K562 (cell line): ENCODE results near the gene FSHR. TPM values are rescaled to one million over a fixed set of nuclear protein-coding genes. Genes with fewer than 3 reads are reported as not detected.

Source experiments
- ATAC-seq: fragments of 200-7000 bp; cut with Tn5 transposase; 3 replicates; pipeline ENCODE4 v1.9.1; 2020; ENCODE audit warnings: moderate library complexity
- BruUV-seq: library from RNA; stranded (reverse); fragments of 400-500 nt; replicated peaks from 2 replicates; lab custom pipeline; 2021; lab: Mats Ljungman, UMichigan
- CTCF ChIA-PET: fragments of 300-600 bp; formaldehyde crosslinking; extraction: SDS; loops from one replicate; lab custom pipeline; 2021; ENCODE audit warnings: low intra/inter-chr PET ratio; lab: Yijun Ruan, JAX
- POLR2A ChIA-PET: fragments of 300-600, 350-650 bp; sonication (Branson Sonifier 250); formaldehyde crosslinking; extraction: SDS; loops from one replicate; lab custom pipeline; 2021; ENCODE audit warnings: antibody characterized with exemption, inconsistent platforms; lab: Yijun Ruan, JAX
- DNase-seq, 4 experiments: peaks; one replicate each; pipeline versions ENCODE4 v3.0.0 to v3.0.0-alpha.2; 2011 to 2018; ENCODE audit warnings: low spot score in 3 of 4, mixed read lengths in 3 of 4; ENCODE audit errors: extremely low read depth in 1 of 4
- FAIRE-seq: peaks from 2 replicates; lab custom pipeline; 2011; peaks lifted over from hg19 to GRCh38; lab: Jason Lieb, UNC
- H2AFZ ChIP-seq: 2 replicates; pipeline ENCODE4 v1.6.0; 2011; ENCODE audit warnings: low read depth, low read length, control low read depth, inconsistent platforms
- H3K27ac ChIP-seq: fragments of 200-600 bp; 3 replicates; pipeline ENCODE4 v1.8.0; 2011; ENCODE audit warnings: low read depth, mild to moderate bottlenecking, control low read depth, inconsistent platforms, low read length, moderate library complexity, mixed read lengths; ENCODE audit errors: extremely low read depth
- H3K27me3 ChIP-seq, 2 experiments: fragments of 300-600 bp in 1 of 2; 2 replicates in 1 of 2; 3 replicates in 1 of 2; pipeline versions ENCODE4 v1.6.0 to v1.8.0; 2011; ENCODE audit warnings: inconsistent platforms in 2 of 2, low read length in 2 of 2, mild to moderate bottlenecking in 1 of 2, mixed read lengths in 1 of 2, moderate library complexity in 1 of 2; ENCODE audit not compliant: control insufficient read depth in 2 of 2, insufficient read depth in 2 of 2
- H3K36me3 ChIP-seq: fragments of 300-600 bp; 3 replicates; pipeline ENCODE4 v1.8.0; 2011; ENCODE audit warnings: mild to moderate bottlenecking, low read length, inconsistent platforms; ENCODE audit not compliant: control insufficient read depth, insufficient read depth
- H3K4me1 ChIP-seq, 2 experiments: fragments of 200-600 bp in 1 of 2; replicated peaks in 1 of 2; 2 replicates in 1 of 2; 3 replicates in 1 of 2; pipeline versions ENCODE4 v1.5.1 to v1.8.0; 2011; ENCODE audit warnings: inconsistent platforms in 2 of 2, low read length in 2 of 2, mild to moderate bottlenecking in 1 of 2, mixed read lengths in 1 of 2, moderate library complexity in 1 of 2; ENCODE audit not compliant: control insufficient read depth in 2 of 2, insufficient read depth in 2 of 2
- H3K4me2 ChIP-seq: 2 replicates; pipeline ENCODE4 v1.6.1; 2011; ENCODE audit warnings: low read length, control low read depth, inconsistent platforms, mixed read lengths; ENCODE audit not compliant: insufficient read depth
- H3K4me3 ChIP-seq: fragments of 200-600 bp; sonication (generic), shearing (Covaris generic); 2 replicates; pipeline ENCODE4 v1.5.1; 2016; ENCODE audit warnings: control low read depth, inconsistent platforms
- H3K79me2 ChIP-seq: fragments of 200-600 bp; 3 replicates; pipeline ENCODE4 v1.8.0; 2011; ENCODE audit warnings: low read length, inconsistent platforms; ENCODE audit not compliant: control insufficient read depth, insufficient read depth
- H3K9ac ChIP-seq, 2 experiments: 2 replicates each; pipeline versions ENCODE4 v1.6.0 to v1.6.1; 2011; ENCODE audit warnings: low read depth in 2 of 2, low read length in 2 of 2, control low read depth in 1 of 2, inconsistent platforms in 1 of 2, mild to moderate bottlenecking in 1 of 2, mixed read lengths in 1 of 2; ENCODE audit not compliant: insufficient read depth in 1 of 2
- H3K9me1 ChIP-seq: one replicate; pipeline ENCODE4 v1.6.0; 2011; ENCODE audit warnings: inconsistent platforms, mild to moderate bottlenecking, low read length, moderate library complexity; ENCODE audit not compliant: control insufficient read depth, insufficient read depth
- H3K9me3 ChIP-seq: replicated peaks from 2 replicates; pipeline ENCODE4 v1.5.1; 2011; ENCODE audit warnings: low read depth, low read length, inconsistent platforms; ENCODE audit not compliant: control insufficient read depth, insufficient read depth
- H4K20me1 ChIP-seq: replicated peaks from 2 replicates; pipeline ENCODE4 v1.6.1; 2011; ENCODE audit warnings: low read length, inconsistent platforms, mixed read lengths; ENCODE audit not compliant: control insufficient read depth, insufficient read depth
- DIDO1 ChIP-seq: fragments of 450-650 bp; IDR thresholded peaks from 2 replicates; pipeline ENCODE4 v1.6.1; 2016; ENCODE audit warnings: low read depth, missing biosample characterization, missing genetic modification characterization
- ELF4 ChIP-seq: fragments of 450-650 bp; formaldehyde crosslinking; IDR thresholded peaks from 2 replicates; pipeline ENCODE4 v1.4.0; 2022; ENCODE audit warnings: missing genetic modification characterization
- HES1 ChIP-seq: fragments of 450-650 bp; IDR thresholded peaks from 2 replicates; pipeline ENCODE4 v1.6.1; 2016; ENCODE audit warnings: low read depth, mild to moderate bottlenecking, moderate library complexity
- JUN ChIP-seq, 2 experiments: sonication (generic) in 1 of 2; formaldehyde crosslinking in 1 of 2; IDR thresholded peaks; 2 replicates each; pipeline versions ENCODE4 v1.6.1 to v1.8.0; 2012 to 2022; ENCODE audit warnings: borderline replicate concordance in 2 of 2, mild to moderate bottlenecking in 2 of 2, improper control_type of control experiment in 1 of 2, low read depth in 1 of 2, low read length in 1 of 2, missing genetic modification reagents in 1 of 2
- MCM2 ChIP-seq: fragments of 450-650 bp; IDR thresholded peaks from 2 replicates; pipeline ENCODE4 v1.6.1; 2017; ENCODE audit warnings: low read depth, mild to moderate bottlenecking
- MTA1 ChIP-seq: fragments of 450-650 bp; IDR thresholded peaks from 2 replicates; pipeline ENCODE4 v1.6.1; 2017; ENCODE audit warnings: borderline replicate concordance
- NFRKB ChIP-seq: fragments of 450-650 bp; IDR thresholded peaks from 2 replicates; pipeline ENCODE4 v1.6.1; 2016; ENCODE audit warnings: low read depth
- NR3C1 ChIP-seq: sonication (generic); formaldehyde crosslinking; IDR thresholded peaks from 2 replicates; pipeline ENCODE4 v1.8.1; 2022; ENCODE audit warnings: missing genetic modification reagents
- POLR2H ChIP-seq: IDR thresholded peaks from 2 replicates; pipeline ENCODE4 v1.6.1; 2016; ENCODE audit warnings: missing genetic modification characterization, low read depth, mild to moderate bottlenecking, control low read depth, missing compliant biosample characterization, moderate library complexity
- TAF9B ChIP-seq: fragments of 450-650 bp; IDR thresholded peaks from 2 replicates; pipeline ENCODE4 v1.6.1; 2018; ENCODE audit warnings: mild to moderate bottlenecking; ENCODE audit not compliant: partially characterized antibody
- THAP12 ChIP-seq: fragments of 250-450 bp; sonication (Bioruptor Pico); IDR thresholded peaks from 2 replicates; pipeline ENCODE4 v1.9.0; 2021; ENCODE audit warnings: mild to moderate bottlenecking, inconsistent platforms
- YY1 ChIP-seq, 3 experiments: IDR thresholded peaks; 2 replicates each; pipeline ENCODE4 v1.6.1; 2011; ENCODE audit warnings: low read length in 2 of 3, mild to moderate bottlenecking in 2 of 3, moderate library complexity in 2 of 3, borderline replicate concordance in 1 of 3, control low read depth in 1 of 3, low read depth in 1 of 3; ENCODE audit not compliant: insufficient read depth in 3 of 3, insufficient replicate concordance in 2 of 3, control insufficient read depth in 1 of 3, insufficient read length in 1 of 3; ENCODE audit errors: extremely low read depth in 1 of 3
- WGBS: fragments of 100-300 bp; shearing (Covaris generic); methylation state at CpG from one replicate; pipeline ENCODE4 v1.1.6; 2016; ENCODE audit warnings: low coverage, mixed read lengths; ENCODE audit not compliant: insufficient coverage; ENCODE audit errors: missing lambda C conversion rate; 5-methylcytosine and 5-hydroxymethylcytosine counted together
- in situ Hi-C: fragments of 300-500 bp; cut with MboI; formaldehyde crosslinking; loops from 4 replicates; pipeline ENCODE4 v1.15.0; 2018; ENCODE audit warnings: inconsistent platforms, mixed read lengths
- intact Hi-C: fragments of 100-400 bp; cut with micrococcal nuclease; formaldehyde crosslinking; loops from 2 replicates; pipeline ENCODE4 v1.14.2; 2022
- polyA plus RNA-seq, 8 experiments: library from polyadenylated mRNA; depleted of rRNA in 4 of 8; stranded (reverse) in 5 of 8; unstranded in 3 of 8; fragments of >200 nt; fragmentation: Nextera tagmentation in 2 of 8; fragmentation: Illumina TruSeq in 1 of 8; extraction: Ambion mirVana in 2 of 8; extraction: Trizol in 1 of 8; gene quantifications; 2 replicates each; pipeline versions ENCODE4 v1.2.1 to v1.2.3, GENCODE V29; 2011 to 2014; ENCODE audit warnings: inconsistent platforms in 1 of 8, missing spikeins in 1 of 8
- total RNA-seq, 7 experiments: library from RNA; depleted of rRNA in 6 of 7; stranded (reverse); fragments of >200 nt in 6 of 7; fragmentation: Illumina TruSeq in 2 of 7; extraction: Trizol in 2 of 7; gene quantifications; 2 replicates each; pipeline versions ENCODE4 v1.2.1 to v1.2.3, GENCODE V29; 2011 to 2021; ENCODE audit warnings: low replicate concordance in 1 of 7

Gene FSHR
- total and polyA plus RNA-seq, 9 of the 15 experiments (the other 6 are each of a cell fraction or from before 2014, with no cell fraction given): not detected

GRCh38 chr2:48980846-48981245 is 173.5 kb downstream of the FSHR start:
- WGBS: 3% methylated on average over 2 of the region's 2 CpGs
- no peak overlapping the region for H3K4me3 ChIP-seq
- POLR2A ChIA-PET: no interaction called here
- no peaks in the 10 kb centered on the region for H3K4me1 ChIP-seq
- no peak overlapping the region for H3K27ac ChIP-seq
- no TSS peak for BruUV-seq
- intact Hi-C loops (no loop called here), in situ Hi-C loops (no loop called here)
- H4K20me1 ChIP-seq: no peaks in the 10 kb centered on the region
- DNase-seq: no peak
- FAIRE-seq: no peak
- H3K36me3 ChIP-seq: no peaks in the 10 kb centered on the region
- TF ChIP-seq JUN (IDR thresholded peaks at IDR 0.05; ENCODE audit: borderline replicate concordance, low read depth, low read length) (no peak), JUN (CRISPR knock-in tag; IDR thresholded peaks at IDR 0.05; ENCODE audit: borderline replicate concordance) (no peak), DIDO1 (tag) (no peak), MTA1 (no peak), ELF4 (no peak), THAP12 (CRISPR knock-in tag) (no peak), YY1 (IDR thresholded peaks at IDR 0.05; ENCODE audit: borderline replicate concordance in 1 of 3, control insufficient read depth in 1 of 3, extremely low read depth in 1 of 3, insufficient read depth in 3 of 3, insufficient read length in 1 of 3, insufficient replicate concordance in 2 of 3, low read depth in 1 of 3, low read length in 2 of 3) (no peak), NR3C1 (CRISPR knock-in tag) (no peak), MCM2 (no peak), NFRKB (no peak), POLR2H (tag) (no peak), TAF9B (no peak), HES1 (no peak)
- CTCF ChIA-PET: no interaction called here
- H3K27me3 ChIP-seq: no peaks in the 10 kb centered on the region
- H3K9me3 ChIP-seq: no peaks in the 10 kb centered on the region
- H3K79me2 ChIP-seq: no peaks in the 10 kb centered on the region
- ATAC-seq: no peak
- H3K9me1 ChIP-seq: no peaks in the 10 kb centered on the region
- H3K4me2 ChIP-seq: no peak overlapping the region
- H2AFZ ChIP-seq: no peak overlapping the region
- no peak overlapping the region for H3K9ac ChIP-seq
